Fibroblast of peridontal ligament (primary cell): ENCODE measurements around the gene FOXF1.

Experiments
- DNase-seq: peaks from one replicate; pipeline ENCODE4 v3.0.0-alpha.2; 2010; ENCODE audit errors: extremely low read depth

FOXF1 gene

DNA sequence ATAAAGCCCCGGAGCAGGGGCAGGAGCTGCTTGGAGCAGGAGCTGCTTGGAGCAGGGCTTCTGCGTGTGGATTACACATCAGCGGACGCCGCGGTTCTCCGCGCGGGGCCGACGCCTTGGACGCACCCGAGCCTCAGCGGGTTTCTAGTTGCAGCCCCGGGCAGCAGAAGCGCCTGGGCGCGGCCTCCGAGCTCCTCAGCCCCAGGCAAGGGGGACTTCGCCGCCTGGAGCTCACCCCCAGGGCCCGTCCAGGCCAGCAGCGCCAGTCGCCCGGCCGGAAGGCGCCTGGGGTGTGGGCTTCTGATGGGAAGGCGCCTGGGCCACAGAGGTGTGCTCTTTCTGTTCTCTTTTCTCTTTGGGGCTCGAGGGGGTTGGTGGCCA is 6.3 kb downstream of the FOXF1 start:
- no peak for DNase-seq

DNA sequence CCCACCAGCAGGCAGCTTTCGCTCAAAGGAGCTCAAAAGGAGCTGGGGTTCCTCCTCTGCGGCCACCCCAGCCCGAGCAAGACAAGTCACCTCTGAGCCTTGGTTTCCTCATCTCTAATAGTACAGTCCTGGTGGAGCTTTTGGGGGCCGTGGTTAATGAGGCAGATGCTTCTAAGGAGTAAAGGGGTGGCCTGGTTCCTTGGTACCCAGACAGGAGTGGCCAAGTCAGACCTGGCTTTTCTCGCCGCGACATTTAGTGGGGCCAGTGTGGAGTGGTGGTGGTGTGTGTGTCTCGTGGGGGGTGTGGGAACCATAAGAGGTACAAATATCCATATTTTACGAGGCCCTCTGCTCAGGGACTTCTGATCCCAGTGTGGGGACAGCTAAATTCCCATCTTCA is 6.7 kb downstream of the FOXF1 start:
- peak; percentile 27 for DNase-seq

DNA sequence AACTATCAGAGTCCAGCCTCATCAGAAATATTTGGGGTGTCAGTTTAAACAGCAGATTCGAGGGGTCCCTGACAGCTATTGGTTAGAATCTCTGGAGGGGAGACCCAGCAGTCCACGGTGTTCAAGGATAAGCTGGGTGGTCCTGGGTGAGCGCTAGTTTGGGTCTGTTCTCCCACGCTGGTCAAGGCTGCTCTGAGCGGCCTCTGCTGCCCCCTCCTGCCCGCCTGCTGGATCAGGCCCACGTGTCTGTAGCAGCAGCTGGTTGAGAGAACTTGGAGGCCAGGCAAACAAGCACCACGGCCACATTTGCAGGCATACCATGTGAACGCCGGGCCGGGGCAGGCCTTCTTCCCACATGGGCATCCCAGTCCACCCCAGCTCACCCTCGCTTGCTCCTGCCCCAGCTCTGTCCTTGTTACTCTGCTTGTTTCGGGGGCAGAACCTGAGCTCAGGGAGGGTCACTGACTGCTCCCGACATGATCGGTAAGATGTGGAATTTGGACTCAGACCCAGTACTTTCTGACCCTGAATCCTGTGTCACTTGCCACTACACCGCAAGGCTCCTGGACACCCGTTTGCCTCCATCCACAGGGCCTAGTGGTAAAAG is 7.4 kb downstream of the FOXF1 start:
- DNase-seq, result peak; percentile 83

DNA sequence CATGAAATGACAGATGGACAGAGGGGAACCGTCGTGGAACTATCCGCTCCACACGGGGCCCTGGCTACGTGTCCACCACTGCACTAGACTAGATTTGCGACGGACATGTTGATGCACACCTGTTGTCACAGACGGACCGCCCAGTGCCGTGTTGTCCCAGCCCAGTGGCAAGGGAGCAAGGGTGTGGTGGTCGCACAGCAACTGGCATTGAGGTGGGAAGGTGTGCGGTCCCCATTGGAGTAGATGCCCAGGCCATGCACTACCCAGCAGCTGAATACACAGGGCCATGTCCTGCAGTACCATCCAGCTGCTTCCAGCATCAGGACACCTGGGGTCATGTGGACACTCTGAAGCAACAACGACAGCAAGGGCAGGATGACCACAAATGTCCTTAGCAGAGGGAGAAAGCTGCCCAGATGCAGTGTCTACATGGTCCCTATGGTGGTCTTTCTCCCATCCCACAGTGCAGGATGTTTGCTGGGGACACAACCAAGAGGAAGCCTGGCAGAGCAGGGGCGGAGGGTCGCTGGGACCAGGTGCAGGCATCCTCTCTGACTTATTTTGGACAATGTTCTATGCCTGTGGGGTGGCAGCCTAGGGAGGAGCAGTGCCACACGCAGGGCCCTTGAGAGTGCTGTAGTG is 8.8 kb downstream of the FOXF1 start:
- no peak for DNase-seq

DNA sequence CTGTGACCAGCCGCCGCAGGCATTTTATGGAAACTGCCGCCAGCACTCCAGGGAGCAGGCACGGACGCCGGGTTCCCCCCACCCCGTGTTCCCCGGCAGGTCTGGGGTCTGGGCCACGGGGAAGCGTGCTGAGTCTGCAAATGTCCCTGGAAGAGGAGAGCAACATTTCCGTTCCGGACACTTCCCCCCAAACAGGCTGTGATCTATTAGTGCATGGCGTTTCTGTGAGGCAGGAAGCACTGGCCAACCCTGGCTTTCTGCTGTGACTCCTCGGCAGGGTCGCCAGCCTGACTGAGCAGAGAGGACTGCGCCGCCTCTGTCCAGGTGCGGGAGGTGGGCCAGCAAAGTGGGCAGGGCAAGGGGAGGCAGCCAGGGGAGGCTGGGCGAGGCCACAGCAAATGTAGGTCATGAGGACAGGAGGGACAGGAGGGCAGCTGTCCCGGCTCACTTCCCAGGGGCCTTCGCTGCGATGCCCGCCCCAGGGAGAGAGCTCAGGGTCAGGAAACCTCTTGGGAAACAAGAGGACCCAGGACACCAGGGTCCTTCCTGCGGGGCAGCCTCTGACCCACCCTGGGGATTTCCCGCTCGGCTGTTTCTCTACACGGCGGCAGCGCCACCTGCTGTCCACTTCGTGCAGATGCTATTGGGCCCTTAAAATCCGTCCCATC is 9.5 kb downstream of the FOXF1 start:
- peak; percentile 75 for DNase-seq

DNA sequence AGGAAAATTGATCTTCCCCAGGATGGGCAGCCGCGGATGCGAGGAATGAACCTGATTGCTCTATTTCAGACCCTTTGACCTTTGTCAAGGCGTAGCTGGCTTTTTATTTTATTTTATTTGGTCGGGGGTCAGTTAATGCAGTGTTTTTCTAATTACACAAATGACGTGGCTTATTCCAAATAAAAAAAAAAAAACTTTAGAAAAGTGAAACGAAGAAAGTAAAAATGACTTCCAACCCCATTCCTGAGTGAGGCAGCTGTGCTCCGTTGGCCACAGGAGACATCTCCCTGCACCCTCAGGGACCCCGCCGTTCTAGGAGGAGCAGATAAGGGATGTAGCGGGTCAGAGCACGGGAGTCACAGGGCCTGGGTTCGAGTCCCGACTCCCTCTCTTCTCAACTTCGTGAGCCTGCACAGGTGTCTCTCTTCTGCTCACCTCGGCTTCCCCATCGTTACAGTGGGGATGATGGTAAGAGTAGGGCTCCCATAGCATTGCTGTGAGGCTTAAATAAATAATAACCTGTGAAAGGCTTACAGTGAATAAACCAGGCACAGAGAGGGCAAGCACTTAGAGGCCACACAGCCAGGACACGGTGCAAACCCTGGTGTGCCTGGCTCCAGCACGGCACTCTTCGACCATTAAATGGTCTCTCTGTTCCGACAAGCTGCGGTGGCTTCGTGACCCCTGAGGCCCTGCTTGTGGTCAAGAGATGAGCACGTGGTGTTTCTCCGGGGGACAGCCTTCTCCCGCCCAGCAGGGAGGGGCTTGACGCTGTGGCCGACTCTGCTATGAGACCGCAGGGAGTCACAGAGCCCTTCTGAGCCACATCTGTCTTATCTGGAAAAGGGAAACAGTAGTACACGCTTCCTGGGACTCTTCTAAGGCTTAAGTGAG is 10.2 kb downstream of the FOXF1 start:
- DNase-seq, result peak; percentile 24

DNA sequence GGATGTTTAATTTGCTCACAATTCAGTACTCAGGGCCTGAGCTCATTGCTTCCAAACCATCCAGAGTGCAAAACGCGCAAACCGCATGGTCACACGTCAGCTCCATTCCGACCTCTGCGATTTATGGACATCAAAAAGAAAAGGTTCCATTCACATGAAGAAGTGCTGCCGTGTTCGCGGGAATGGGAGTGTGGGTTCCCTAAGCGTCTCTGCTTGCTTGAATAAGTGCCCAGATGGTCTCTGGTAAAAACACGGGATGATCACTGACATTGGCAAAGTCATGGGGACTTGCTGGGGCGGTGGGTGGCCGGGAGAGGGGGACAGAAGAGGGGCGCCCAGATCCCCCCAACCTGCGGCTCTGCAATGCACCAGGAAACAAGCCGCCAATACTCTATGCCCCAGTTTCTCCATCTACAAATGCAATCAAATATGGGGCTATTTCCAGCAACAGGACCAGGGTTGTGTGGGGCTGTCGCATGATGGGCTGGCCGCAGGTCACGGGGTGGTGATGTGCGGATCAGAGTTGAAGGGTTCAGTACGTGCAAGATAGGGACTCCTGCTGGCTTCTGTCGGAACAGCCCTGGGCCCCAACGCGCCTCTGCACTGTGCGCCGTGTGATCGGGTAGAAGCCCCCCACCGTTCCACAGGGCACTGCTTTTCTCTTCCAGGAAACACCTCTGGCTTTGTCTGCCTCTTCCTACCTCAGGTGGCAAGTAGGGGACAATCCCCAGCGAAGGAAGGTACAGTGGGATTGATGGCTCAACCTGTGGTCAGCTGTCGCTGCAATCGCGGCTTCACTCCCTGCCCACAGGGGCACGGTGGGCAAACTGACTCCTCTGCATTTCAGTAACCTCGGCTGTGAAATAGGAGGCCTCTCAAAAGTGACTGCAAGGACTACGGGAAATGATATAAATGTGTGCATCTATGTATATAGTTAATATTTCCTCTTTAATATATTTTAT is 11.2 kb downstream of the FOXF1 start:
- no peak for DNase-seq

DNA sequence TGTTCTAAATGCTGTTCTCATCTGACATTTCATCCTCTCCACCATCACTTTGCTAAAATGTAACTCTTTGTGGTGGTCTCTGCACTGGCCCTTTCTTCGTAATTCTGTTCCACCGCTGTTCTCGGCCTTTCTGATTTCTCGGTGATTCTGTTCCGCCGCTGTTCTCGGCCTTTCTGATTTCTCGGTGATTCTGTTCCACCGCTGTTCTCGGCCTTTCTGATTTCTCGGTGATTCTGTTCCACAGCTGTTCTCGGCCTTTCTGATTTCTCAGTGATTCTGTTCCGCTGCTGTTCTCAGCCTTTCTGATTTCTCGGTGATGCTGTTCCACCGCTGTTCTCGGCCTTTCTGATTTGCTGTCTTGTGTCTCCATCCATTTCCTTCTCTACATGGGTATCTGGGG is 12.3 kb downstream of the FOXF1 start:
- no peak for DNase-seq

DNA sequence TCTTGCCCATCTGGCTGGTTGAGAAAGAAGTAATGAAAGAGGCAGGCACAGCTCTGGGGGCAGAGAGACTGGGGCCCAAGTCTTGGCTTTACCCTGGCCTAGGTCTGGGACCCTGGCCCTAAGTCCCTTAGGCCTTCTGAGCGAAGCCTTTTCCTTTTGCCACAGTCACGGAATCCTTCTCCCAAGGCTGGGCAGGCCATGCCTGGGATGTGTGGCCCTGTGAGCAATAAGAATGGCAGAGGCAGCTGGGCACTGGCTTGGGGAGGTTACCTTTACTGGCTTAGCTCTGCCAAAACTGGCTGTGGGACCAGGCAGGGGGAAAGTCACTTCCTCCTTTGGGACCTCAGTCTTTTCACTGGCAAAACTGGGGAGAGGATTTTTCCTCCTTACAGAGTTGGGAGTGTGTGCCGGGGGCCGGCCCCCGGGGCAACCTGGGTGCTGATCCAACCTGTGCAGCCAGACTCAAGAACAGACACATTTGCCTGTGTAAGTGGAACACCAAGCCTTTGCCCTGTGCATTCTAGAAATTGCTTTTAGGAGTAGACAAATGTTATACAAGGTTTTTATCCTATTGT is 12.9 kb downstream of the FOXF1 start:
- no peak for DNase-seq

DNA sequence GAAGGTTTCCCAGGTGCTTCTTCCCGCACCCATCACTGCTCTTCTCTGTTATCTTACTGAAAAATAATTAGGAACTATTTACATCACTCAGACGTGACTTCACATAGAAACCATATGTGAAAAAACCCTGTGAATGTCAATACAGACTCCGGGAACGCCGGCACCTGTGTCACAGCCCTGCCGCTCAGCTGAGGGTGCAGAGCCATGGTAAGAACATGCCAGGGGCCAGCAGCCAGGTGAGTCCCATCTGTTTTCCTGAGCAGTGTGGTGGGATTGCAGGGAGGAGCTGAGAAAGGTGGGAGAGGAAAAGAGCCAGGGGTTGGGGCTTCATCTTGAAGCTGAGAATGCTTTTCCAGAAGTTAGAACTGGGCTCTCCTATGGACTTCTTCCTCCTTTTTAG is 13.7 kb downstream of the FOXF1 start:
- no peak for DNase-seq

DNA sequence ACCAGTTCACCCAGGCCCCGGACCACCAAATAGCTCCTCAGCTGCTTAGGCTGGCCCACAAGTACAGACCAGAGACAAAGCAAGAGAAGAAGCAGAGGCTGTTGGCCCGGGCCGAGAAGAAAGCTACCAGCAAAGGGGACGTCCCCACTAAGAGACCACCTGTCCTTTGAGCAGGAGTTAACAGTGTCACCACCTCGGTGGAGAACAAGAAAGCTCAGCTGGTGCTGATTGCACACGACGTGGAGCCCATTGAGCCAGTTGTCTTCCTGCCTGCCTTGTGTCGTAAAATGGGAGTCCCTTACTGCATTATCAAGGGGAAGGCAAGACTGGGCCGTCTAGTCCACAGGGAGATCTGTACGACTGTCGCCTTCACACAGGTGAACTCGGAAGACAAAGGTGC is 15.4 kb downstream of the FOXF1 start:
- DNase-seq, result no peak

DNA sequence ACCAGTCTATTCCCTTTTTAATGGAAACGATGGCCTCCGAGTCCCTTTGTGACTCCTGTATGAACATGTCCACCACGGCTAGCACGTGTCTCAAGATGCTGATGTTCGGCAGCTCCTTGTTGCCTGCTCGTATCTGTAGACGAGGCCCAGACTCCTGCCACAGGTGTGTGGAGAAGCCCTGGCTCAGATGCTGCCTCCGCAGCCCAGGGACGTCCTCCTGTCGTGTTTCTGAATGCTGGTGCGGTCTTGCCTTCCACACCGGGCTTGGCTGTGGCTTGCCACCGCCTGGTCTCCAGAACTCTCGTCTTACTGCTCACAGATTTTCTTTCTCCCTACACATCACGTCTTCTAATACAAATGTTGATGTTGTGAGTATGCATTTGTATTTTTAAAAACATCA is 17.0 kb downstream of the FOXF1 start:
- DNase-seq, result no peak

DNA sequence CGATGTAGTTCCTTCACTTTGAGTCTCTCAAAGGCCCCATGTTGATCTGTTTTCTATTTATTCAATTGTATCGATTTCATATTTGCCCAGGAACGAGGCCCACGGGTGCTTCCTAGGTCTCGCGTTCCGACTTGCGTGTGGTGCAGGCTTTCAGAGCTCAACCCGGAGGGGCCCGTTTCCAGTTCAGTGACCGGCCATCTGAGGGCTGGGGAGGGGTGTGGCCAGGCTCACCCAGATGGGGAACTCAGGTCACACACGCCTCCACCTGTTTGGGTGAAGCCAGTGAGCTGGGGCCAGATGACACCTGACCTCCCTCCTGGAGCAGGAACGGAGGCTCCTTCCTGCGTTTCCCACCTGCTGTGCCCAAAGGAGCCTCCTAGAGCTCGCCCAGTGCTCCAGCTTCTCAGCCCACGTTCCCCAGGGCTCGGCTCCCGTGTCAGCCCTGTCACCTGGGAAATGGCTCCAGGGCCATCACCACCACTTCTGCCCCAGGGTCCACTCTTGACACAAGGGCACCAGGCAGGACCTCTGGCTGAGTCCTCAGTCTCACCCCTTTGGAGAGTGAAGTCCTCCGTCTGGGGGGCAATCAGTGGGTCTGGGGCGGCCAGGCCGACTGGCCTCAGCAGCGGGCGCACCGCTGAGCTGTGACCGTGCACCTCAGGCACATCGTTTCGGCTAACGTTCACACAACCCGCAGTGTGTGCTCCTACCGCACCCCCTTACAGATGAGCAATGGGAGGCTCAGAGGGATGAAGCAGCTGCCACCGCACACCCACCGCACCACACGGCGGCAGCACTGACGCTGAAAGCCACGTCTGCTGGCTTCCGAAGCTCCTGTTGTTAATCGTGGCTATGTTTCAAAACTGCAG is 18.0 kb downstream of the FOXF1 start:
- DNase-seq, result no peak

DNA sequence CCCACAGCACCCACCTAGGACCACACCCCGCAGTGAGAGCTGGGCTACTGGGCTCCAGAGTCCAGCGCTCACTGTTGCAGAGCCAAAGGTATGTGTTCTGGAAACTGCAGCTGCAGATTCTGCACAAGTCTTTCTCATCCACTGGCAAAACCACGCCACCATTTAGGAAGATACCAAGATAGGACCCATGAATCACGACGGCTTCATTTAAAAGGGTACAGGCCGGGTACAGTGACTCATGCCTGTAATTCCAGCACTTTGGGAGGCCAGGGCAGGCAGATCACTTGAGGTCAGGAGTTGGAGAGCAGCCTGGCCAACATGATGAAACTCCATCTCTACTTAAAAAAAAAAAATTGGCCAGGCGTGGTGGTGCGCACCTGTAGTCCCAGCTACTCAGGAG is 18.8 kb downstream of the FOXF1 start:
- DNase-seq, result peak; percentile 66

DNA sequence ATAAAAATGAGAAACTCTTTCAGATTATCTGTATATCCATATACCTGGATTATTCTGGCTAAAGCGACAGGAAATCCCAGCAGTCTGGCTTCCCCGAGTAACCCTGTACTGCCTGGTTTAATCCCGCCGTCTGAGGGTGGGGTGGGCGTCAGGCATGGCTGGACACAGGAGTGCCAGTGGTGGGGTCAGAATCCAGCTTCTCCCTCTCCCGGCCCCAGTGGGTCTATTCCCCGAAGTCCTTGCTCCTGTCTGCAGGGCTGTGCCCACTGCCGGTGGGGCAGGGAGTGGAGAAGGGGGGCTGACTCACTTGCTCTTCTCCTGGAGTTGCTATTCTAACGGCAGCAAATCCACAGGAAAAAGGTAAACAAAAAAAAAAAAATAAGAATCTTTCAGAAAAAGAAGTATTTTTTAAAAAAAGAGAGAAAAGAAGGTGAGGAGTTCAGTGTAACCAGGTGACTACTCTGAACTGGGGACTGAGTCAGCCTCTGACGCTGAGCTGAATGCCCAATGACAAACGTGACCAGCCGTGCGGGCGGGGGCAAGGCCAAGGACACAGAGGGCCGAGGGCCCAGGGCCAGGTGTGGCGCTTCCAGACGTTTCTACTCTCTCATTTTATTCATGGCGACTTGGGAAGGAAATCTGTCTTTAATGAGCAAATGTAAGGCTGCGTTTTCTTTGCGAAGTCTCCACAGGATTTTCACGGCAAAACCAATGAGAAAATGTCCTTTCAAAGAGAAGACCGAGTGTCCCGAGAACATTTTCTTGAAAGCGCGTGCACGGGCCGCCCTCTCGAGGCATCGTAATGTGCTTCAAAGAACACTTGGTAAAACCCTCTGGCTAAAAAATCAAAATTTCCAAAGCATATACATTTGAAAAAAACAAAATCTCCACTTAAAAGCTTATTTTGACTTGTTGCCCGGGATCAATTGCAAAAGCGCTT is 20.2 kb downstream of the FOXF1 start:
- DNase-seq, result no peak

DNA sequence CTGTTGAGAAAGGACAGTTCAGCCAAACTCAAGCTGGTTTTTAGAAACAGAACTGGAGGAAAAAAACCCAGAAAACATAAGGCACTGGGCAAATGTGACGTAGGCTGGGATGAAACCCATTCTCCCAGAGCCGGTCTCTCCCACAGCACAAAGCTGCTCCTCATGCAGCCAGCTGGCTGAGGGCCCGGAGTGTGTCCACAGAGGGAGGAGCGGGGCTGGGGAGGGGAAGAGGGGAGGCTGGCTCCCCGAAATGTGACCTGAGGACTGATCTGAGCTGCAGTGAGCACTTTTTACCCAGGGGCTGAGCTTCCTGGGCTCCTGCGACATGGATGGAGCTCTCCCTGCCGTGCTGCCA is 20.8 kb downstream of the FOXF1 start:
- peak; percentile 95 for DNase-seq

DNA sequence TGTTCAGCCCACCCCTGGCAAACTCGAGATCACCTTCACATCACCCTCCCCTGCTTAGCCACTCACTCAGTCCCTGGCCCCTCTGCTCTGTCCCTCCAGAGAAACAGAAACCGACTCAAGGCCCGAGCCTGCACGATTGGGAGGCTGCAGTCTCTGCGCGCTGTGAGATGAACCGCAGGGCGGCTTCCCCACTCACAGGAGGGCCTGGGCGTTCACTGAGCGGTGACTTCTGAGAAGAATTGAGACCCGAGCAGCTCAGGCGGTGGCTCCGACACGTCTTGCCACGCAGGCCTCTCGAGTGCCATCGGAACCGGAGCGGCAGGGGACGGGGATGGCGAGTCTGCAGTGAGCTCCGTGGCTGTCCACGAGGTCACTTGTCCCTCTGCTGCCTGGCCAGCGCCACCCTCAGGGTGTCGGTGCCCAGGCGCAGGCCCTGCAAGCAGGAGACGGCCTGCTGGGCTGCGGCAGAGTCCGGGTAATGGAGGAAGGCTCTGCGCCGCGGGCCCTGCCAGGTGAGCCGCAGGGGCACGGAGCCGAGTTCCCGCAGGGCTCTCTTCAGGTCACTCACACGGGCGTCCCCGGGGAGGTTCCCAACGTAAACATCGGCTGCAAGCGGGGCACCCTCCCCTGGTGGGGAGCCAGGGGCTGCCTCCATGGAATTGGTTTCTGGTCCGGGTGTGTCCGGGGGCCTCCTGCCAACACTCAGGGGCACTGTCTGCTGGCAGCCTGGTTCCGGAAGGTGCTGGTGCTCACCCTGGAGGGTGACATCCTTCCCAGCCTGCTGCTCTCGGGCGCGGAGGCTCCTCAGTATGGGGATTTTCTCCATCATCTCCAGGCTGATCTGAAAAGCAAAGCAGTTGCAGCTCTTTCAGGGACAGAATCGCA is 21.6 kb downstream of the FOXF1 start:
- no peak for DNase-seq

DNA sequence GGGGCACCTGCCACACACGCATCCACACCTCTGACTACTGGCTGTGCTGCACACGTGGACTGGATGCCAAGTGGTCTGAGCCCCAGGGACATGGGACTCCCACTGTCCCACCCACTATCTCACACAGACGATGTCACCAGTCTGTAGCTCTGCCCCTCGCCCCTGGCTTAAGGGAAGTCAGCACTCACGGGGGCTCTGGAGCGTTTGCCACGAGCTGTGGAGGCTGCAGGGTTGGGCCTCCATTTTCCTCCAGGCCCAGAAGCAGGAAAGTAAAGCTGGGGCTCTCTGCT is 22.1 kb downstream of the FOXF1 start:
- DNase-seq, result no peak
